HFFc6 (cell line): ENCODE results near the gene AACS. TPM values are rescaled to one million over a fixed set of nuclear protein-coding genes. Genes with fewer than 3 reads are reported as not detected.

Experiments used
- DNase-seq: peaks from one replicate; pipeline ENCODE4 v3.0.0-alpha.2; 2018
- H3K27ac Mint-ChIP-seq: 2 replicates; pipeline ENCODE4 v1.8.0; 2020; ENCODE audit warnings: mild to moderate bottlenecking, mixed read lengths
- H3K27me3 Mint-ChIP-seq: 2 replicates; pipeline ENCODE4 v1.8.0; 2021; ENCODE audit warnings: mild to moderate bottlenecking, moderate library complexity, mixed read lengths; ENCODE audit not compliant: insufficient read depth
- H3K36me3 Mint-ChIP-seq: 2 replicates; pipeline ENCODE4 v1.8.0; 2021; ENCODE audit warnings: low read depth, mixed read lengths
- H3K4me1 Mint-ChIP-seq: 2 replicates; pipeline ENCODE4 v1.8.0; 2020; ENCODE audit warnings: low read depth, mixed read lengths
- H3K4me3 Mint-ChIP-seq: 2 replicates; pipeline ENCODE4 v1.8.0; 2020; ENCODE audit warnings: mild to moderate bottlenecking, moderate library complexity, mixed read lengths
- H3K9me3 Mint-ChIP-seq: 2 replicates; pipeline ENCODE4 v1.8.0; 2020; ENCODE audit warnings: mild to moderate bottlenecking, mixed read lengths
- total RNA-seq, 6 experiments: library from RNA; stranded (reverse); fragmentation: NEBNext Ultra II Directional; extraction: Animal tissue kit (Norgen Biotek cat#: 25700); gene quantifications; 2 replicates in 1 of 6; 3 replicates in 5 of 6; pipeline ENCODE4 v1.2.3, GENCODE V29; 2021
- TF ChIP-seq, protein P1 (sequence below): fragments of 200-600 bp; sonication (generic); IDR thresholded peaks from 2 replicates; pipeline ENCODE4 v1.5.0; 2021; ENCODE audit warnings: antibody characterized with exemption, mild to moderate bottlenecking

Gene AACS
- total RNA-seq, 6 experiments from 2014 or later = 21.6 to 29.5 (median 24.2) TPM

- H3K27me3 Mint-ChIP-seq = peaks cover 24% of the 10 kb centered on the region
- no peak overlapping the region for H3K4me3 Mint-ChIP-seq
- no peak overlapping the region for H3K27ac Mint-ChIP-seq
- no peak for DNase-seq
- TF ChIP-seq, protein P1, sequence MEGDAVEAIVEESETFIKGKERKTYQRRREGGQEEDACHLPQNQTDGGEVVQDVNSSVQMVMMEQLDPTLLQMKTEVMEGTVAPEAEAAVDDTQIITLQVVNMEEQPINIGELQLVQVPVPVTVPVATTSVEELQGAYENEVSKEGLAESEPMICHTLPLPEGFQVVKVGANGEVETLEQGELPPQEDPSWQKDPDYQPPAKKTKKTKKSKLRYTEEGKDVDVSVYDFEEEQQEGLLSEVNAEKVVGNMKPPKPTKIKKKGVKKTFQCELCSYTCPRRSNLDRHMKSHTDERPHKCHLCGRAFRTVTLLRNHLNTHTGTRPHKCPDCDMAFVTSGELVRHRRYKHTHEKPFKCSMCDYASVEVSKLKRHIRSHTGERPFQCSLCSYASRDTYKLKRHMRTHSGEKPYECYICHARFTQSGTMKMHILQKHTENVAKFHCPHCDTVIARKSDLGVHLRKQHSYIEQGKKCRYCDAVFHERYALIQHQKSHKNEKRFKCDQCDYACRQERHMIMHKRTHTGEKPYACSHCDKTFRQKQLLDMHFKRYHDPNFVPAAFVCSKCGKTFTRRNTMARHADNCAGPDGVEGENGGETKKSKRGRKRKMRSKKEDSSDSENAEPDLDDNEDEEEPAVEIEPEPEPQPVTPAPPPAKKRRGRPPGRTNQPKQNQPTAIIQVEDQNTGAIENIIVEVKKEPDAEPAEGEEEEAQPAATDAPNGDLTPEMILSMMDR = no peak
- peaks cover 8% of the 10 kb centered on the region for H3K4me1 Mint-ChIP-seq
- no peaks in the 10 kb centered on the region for H3K9me3 Mint-ChIP-seq
- no peaks in the 10 kb centered on the region for H3K36me3 Mint-ChIP-seq
These were observed 100.8 kb downstream of the AACS start for GRCh38 chr12:125166041-125166440.

GRCh38 chr12:125167658-125168057 is 102.4 kb downstream of the AACS start:
- no peak for DNase-seq
- H3K4me3 Mint-ChIP-seq = no peak overlapping the region
- no peaks in the 10 kb centered on the region for H3K4me1 Mint-ChIP-seq
- TF ChIP-seq, protein P1 = no peak
- H3K27me3 Mint-ChIP-seq = peaks cover 28% of the 10 kb centered on the region
- no peaks in the 10 kb centered on the region for H3K9me3 Mint-ChIP-seq
- H3K27ac Mint-ChIP-seq = no peak overlapping the region
- no peaks in the 10 kb centered on the region for H3K36me3 Mint-ChIP-seq

DNA sequence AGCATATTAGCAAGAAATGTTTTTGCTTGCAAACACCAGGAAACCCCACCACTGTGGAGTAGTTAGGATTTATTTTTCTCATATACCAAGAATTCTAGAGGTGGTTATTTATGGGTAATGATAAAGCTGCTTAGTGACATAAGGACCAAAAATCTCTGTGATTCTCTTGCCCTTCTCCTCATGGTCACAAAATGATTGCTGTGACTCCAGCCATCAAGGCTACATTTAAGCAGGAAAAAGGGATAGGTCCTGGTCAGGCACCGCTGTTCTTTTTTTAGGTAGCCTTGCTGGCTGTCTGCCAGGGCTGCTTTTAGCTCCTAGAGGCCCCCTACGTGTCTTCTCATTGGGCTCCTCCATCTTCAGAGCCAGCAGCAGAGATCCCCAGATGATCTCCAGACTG is 104.2 kb downstream of the AACS start:
- H3K27me3 Mint-ChIP-seq = peaks cover 30% of the 10 kb centered on the region
- no peaks in the 10 kb centered on the region for H3K36me3 Mint-ChIP-seq
- no peak overlapping the region for H3K4me3 Mint-ChIP-seq
- no peak for DNase-seq
- H3K9me3 Mint-ChIP-seq = no peaks in the 10 kb centered on the region
- H3K4me1 Mint-ChIP-seq = no peaks in the 10 kb centered on the region
- H3K27ac Mint-ChIP-seq = no peak overlapping the region
- TF ChIP-seq, protein P1 = no peak

DNA sequence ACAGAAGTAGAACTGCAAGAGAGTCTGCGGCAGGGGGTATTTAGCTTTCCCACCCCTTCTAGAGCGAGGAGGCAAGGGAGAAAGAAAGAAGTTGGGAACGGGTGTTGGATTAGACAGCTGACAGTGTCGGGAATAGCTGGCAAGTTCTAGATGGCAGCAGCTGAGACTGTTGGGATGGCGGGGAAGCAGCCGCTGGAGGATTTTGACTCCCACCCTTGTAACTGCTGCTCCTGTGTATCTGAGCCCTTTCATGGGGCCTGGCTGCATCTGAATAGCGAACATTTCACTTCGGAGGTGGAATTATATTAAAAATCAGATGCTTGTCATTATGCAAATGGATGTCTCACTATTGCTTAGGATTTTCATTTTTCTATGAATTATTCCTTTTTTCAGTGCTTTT is 104.6 kb downstream of the AACS start:
- TF ChIP-seq, protein P1 = no peak
- H3K27me3 Mint-ChIP-seq = peaks cover 30% of the 10 kb centered on the region
- no peaks in the 10 kb centered on the region for H3K9me3 Mint-ChIP-seq
- no peak for DNase-seq
- H3K36me3 Mint-ChIP-seq = no peaks in the 10 kb centered on the region
- H3K4me3 Mint-ChIP-seq = no peak overlapping the region
- H3K27ac Mint-ChIP-seq = no peak overlapping the region
- no peaks in the 10 kb centered on the region for H3K4me1 Mint-ChIP-seq

DNA sequence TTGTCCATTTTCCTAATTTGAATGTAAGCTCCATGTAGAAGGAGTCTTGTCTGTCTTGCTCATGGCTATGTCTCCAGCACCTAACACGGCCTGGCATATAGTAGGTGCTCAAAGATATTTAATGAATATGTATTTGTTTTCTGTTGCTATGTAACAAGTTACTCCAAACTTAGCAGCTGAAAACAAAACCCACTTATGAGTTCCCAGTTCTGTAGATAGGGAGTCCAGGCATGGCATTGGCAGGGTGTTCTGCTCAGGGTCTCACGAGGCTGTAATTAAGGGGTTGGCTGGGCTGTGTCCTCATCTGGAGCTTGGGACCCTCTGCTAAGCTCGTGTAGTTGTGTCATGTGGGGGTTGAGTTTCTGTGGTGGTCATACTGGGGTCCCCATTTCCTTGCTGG is 106.0 kb downstream of the AACS start:
- no peak overlapping the region for H3K4me3 Mint-ChIP-seq

More for the DNA sequence above, 106.0 kb downstream of the AACS start:
- Mint-ChIP-seq H3K27ac (no peak overlapping the region), H3K9me3 (no peaks in the 10 kb centered on the region), H3K36me3 (no peaks in the 10 kb centered on the region), H3K4me1 (no peaks in the 10 kb centered on the region), H3K27me3 (peaks cover 28% of the 10 kb centered on the region)
- TF ChIP-seq, protein P1 = no peak
- DNase-seq = no peak
